Measurements from ENCODE around the gene C10orf67. TPM values are rescaled to one million over a fixed set of nuclear protein-coding genes. Genes with fewer than 3 reads are reported as not detected.
"Not testable (repeated sequence)": the region's sequence is repeated elsewhere in the genome, so short reads cannot be mapped to it uniquely, and the experiment has no call there.

Gene C10orf67
- total and polyA plus RNA-seq, 2 donors, result not detected

DNA sequence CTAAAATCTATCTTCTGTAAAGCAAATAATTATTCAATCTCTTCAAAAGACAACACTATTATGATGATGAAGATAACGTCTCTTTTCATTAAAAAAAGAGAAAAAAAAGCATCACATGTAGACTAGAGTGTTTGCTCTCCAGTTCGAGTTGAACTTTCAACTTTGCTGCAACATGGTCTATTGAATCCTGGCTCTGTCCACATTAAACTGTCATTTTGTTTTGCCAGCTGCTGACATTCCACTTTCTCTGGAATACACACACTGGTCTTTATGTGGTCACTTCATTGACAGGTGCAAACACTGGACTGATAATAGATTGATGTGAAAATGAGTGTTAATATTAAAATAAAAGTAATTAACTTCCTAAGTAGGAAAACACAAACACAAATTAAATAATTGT, 90.8 kb downstream of the C10orf67 start:
- Histone ChIP-seq H3K4me3 (ENCODE audit: low read depth, low read length) (no peak overlapping the region), H3K4me1 (ENCODE audit: insufficient read depth) (no peaks in the 10 kb centered on the region), H3K27ac (ENCODE audit: low read depth) (no peak overlapping the region), H3K36me3 (ENCODE audit: insufficient read depth) (peaks cover 1% of the 10 kb centered on the region)
- no peak for DNase-seq (ENCODE audit: extremely low spot score)
- WGBS, result 37% methylated on average over 2 of the region's 2 CpGs

DNA sequence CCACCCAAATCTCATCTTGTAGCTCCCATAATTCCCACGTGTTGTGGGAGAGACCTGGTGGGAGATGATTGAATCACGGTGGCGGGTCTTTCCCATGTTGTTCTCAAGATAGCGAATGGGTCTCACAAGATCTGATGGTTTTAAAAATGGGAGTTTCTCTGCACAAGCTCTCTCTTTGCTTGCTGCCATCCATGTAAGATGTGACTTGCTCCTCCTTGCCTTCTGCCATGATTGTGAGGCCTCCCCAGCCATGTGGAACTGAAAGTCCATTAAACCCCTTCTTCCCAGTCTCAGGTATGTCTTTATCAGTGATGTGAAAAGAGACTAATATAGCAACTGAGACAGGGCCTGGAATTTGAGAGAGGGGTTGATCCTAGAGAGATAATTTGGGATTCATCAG, 91.7 kb downstream of the C10orf67 start:
- H3K4me1 ChIP-seq (ENCODE audit: insufficient read depth); H3K4me3 ChIP-seq (ENCODE audit: low read depth, low read length); DNase-seq (ENCODE audit: extremely low spot score); H3K27ac ChIP-seq (ENCODE audit: low read depth); H3K36me3 ChIP-seq (ENCODE audit: insufficient read depth): not testable (repeated sequence)
- 90% methylated on average over 4 of the region's 4 CpGs for WGBS

DNA sequence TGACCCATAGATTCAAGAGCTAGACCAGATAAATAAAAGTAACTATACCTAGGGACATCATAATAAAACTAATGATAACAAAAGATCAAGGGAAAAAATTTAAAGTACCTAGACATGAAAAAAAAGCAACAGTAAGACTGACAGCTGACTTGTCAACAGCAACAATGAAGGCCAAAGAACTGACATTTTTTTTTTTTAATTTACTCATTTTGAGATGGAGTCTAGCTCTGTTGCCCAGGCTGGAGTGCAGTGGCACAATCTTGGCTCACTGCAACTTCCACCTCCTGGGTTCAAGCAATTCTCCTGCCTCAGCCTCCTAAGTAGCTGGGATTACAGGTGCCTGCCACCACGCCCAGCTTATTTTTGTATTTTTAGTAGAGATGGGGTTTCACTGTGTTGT, 102.8 kb downstream of the C10orf67 start:
- H3K4me3 ChIP-seq (ENCODE audit: low read depth, low read length); H3K36me3 ChIP-seq (ENCODE audit: insufficient read depth); DNase-seq (ENCODE audit: extremely low spot score); H3K4me1 ChIP-seq (ENCODE audit: insufficient read depth); H3K27ac ChIP-seq (ENCODE audit: low read depth): not testable (repeated sequence)
- WGBS, result 77% methylated on average over 1 of the region's 1 CpG

DNA sequence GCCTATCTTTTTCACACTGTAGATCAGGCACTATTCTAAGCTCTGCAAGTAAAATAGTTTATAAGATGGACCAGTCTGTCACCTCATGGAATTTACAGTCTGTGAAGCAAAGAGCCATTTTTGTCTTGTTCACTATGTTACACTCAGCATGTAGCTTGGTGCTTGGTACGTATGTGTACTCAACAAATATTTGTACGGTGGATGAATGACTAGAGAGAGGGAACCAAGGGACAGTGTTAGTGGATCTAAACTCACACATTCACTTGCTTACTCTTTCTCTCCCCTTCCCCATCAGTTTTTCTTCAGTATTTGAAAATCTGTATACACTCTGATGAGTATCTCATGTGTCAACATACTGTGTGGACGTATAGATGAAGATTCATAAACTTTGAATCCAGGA, 106.6 kb downstream of the C10orf67 start:
- DNase-seq (ENCODE audit: extremely low spot score), result no peak
- WGBS, result 57% methylated on average over 3 of the region's 3 CpGs
- Histone ChIP-seq H3K4me3 (ENCODE audit: low read depth, low read length) (no peak overlapping the region), H3K4me1 (ENCODE audit: insufficient read depth) (no peaks in the 10 kb centered on the region), H3K36me3 (ENCODE audit: insufficient read depth) (no peaks in the 10 kb centered on the region), H3K27ac (ENCODE audit: low read depth) (no peak overlapping the region)

DNA sequence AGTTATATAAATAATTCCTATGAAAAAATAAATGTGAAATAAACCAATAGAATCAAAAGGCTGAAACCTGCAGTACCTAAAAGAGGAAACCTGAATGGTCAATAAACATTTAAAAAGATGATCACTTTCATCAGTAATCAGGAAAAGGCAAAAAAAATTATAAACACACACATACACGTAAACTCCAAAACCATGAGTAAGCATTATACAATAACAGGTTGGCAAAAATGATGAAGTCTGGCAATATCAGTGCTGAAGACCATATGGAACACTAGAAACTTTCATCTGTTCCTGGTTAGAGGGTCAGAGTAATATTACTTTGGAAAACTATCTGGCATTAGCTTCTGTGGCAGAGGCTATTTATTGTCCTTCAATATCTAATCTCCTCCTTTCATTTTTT, 114.0 kb downstream of the C10orf67 start:
- DNase-seq (ENCODE audit: extremely low spot score), result no peak
- Histone ChIP-seq H3K4me1 (ENCODE audit: insufficient read depth) (no peaks in the 10 kb centered on the region), H3K36me3 (ENCODE audit: insufficient read depth) (no peaks in the 10 kb centered on the region), H3K27ac (ENCODE audit: low read depth) (no peak overlapping the region), H3K4me3 (ENCODE audit: low read depth, low read length) (no peak overlapping the region)
- 78% methylated on average over 1 of the region's 1 CpG for WGBS

DNA sequence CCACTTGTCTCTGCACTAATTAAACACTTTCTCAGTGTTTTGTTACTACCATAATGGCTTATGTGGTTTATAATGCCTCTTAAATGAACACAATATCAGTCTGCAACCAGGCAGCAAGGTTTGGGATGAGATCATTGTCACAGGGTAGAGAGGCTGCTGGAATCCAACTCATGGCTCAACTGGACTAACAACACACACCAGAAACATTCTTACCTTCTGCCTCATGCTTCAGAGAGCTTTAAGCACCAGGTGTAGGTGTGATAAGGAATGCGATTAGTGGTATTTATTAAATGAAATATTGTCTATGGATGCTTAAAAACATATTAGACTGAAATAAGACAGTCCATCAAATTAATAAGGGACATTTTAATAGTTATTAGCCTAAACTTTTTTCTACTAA, 127.1 kb downstream of the C10orf67 start:
- H3K36me3 ChIP-seq (ENCODE audit: insufficient read depth), result no peaks in the 10 kb centered on the region
- 97% methylated on average over 1 of the region's 1 CpG for WGBS
- H3K4me1 ChIP-seq (ENCODE audit: insufficient read depth), result no peaks in the 10 kb centered on the region
- no peak overlapping the region for H3K27ac ChIP-seq (ENCODE audit: low read depth)
- no peak overlapping the region for H3K4me3 ChIP-seq (ENCODE audit: low read depth, low read length)
- no peak for DNase-seq (ENCODE audit: extremely low spot score)

DNA sequence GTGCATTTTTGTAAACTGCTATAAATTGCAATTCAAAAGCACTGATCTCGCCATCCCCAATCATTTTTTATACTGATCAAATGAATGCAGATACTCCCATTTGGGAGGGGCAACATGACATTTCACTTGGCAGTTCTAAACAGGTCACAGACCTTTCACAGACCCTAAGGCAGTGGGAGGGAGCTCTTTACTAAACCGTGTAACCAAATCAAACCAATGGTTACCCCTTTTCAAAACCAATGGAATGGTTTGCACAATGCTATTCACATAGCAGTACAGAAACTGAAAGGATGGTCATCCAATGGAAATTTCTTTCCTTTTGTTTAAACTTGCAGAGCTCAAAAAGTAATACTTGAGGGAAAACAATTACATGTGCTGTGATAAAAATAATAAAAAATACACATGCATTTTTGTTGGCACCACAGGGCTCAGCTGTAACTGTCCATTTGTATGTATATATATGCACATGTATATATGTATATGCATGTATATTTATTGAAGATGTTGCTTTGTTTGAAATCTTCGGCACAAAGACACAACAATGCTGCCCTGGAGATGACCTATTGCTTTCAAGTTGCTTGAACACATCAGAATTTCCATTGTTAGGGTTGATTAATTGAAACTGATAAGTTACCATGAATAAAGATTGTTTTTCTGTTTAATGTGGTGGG, 138.5 kb downstream of the C10orf67 start:
- Histone ChIP-seq H3K36me3 (ENCODE audit: insufficient read depth) (no peaks in the 10 kb centered on the region), H3K4me1 (ENCODE audit: insufficient read depth) (no peaks in the 10 kb centered on the region), H3K27ac (ENCODE audit: low read depth) (no peak overlapping the region), H3K4me3 (ENCODE audit: low read depth, low read length) (no peak overlapping the region)
- 37% methylated on average over 3 of the region's 3 CpGs for WGBS
- no peak for DNase-seq (ENCODE audit: extremely low spot score)

DNA sequence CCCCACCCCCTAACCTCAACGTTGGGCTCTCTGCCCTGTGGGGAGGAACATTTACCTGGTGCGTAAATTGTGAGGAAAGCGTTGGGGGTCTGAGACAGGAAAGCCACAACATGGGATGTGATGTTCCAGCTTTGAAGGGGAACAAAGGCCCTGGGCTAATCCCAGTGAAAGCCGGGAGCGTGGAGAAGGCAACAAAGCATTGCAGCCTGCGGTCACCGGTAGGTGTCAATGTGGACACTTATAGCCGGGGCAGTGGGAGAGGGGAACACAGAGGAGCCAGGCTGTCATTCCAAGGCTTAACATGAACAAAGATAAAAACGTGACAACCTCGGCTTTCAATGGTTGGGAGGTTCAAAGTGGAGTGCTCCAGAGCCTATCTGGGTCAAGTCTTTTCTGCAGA, 139.8 kb downstream of the C10orf67 start:
- 3% methylated on average over 10 of the region's 10 CpGs for WGBS
- DNase-seq (ENCODE audit: extremely low spot score), result no peak
- no peak overlapping the region for H3K27ac ChIP-seq (ENCODE audit: low read depth)
- no peak overlapping the region for H3K4me3 ChIP-seq (ENCODE audit: low read depth, low read length)
- no peaks in the 10 kb centered on the region for H3K36me3 ChIP-seq (ENCODE audit: insufficient read depth)
- no peaks in the 10 kb centered on the region for H3K4me1 ChIP-seq (ENCODE audit: insufficient read depth)

DNA sequence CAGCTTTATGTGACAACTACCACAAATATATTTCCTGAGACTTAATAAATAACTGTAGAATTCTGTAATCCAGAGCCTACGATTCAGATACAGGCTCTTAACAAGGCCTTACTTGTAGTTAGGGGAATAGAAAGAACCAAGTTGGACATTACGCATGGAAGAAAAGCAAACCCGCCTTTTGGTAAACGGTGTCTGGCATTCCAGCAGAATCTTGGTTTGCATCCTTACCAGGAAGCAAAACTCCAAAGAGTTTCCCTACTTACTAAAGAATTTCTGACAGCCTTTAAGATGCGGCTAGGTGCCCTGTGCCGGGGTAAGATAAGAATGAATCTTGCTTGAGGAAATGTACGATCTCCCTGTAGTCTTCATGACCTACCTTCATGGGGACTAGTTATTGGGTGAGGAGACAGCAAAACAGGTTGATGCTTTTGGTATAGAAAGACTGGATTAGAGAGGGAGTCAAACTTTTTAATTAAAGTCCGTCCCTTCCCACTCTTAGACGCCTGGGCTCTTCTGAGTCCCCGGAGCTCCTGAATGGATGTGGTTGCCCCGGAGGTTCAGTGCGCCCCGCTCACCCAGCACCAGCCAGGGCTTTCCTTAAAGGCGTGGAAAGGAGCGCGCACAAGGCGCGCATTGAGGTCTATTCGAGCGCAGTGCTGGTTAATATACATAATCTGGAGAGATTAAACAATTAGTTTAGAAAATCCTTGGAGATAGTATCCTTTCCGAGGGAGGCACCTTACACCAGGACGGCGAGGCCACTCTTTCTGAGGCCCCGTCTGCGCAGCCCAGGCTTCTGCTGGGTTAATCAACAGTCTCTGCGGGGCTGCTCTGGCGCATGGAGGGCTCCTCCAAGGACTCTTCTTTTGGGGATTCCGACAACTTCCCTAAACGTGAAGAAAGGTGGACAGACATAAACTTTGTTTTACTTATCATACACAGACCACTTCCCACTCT, 140.9 kb downstream of the C10orf67 start:
- no peaks in the 10 kb centered on the region for H3K4me1 ChIP-seq (ENCODE audit: insufficient read depth)
- no peak for DNase-seq (ENCODE audit: extremely low spot score)
- no peak overlapping the region for H3K4me3 ChIP-seq (ENCODE audit: low read depth, low read length)
- H3K36me3 ChIP-seq (ENCODE audit: insufficient read depth), result no peaks in the 10 kb centered on the region
- H3K27ac ChIP-seq (ENCODE audit: low read depth), result no peak overlapping the region
- WGBS, result 11% methylated on average over 29 of the region's 29 CpGs

DNA sequence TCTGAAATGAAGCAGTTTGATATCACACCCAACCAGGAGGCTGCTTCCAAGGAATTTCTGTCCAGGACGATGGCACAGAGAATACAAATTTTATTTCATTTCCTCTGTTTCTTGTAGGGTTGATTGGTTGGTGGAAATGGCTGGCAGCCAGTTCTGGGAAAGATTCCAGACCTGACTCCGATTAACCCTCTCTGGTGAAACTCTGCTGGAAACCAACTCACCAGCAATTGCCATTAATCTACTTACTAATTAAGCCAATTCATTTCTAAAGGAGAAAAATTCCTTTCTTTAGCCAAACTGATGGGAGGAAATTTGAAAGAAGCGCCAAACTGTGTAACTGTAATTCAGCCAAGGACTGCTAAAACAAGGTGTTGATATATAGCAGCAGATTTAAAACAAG, 141.8 kb downstream of the C10orf67 start:
- no peak for DNase-seq (ENCODE audit: extremely low spot score)
- H3K4me1 ChIP-seq (ENCODE audit: insufficient read depth), result no peaks in the 10 kb centered on the region
- WGBS, result 2% methylated on average over 3 of the region's 3 CpGs
- H3K36me3 ChIP-seq (ENCODE audit: insufficient read depth), result no peaks in the 10 kb centered on the region
- H3K4me3 ChIP-seq (ENCODE audit: low read depth, low read length), result no peak overlapping the region
- H3K27ac ChIP-seq (ENCODE audit: low read depth), result no peak overlapping the region

DNA sequence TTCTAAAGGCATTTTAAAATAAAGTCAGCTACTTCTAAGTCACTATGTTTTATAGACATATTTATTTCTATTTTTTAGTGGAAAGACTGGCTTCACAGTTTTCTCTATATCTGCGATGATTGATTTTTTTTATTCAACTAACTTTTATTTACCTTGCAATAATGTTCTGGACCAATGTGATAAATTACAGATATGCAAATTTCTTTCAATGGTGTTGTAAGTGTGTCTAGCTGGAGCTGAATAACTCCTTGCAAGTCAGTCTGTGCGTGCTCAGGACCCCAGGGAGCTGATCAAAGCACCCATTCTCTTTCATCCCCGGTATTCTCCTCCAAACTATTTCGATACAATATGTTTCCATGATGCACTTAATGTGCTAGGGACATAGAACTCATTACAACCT, 142.8 kb downstream of the C10orf67 start:
- H3K36me3 ChIP-seq (ENCODE audit: insufficient read depth), result no peaks in the 10 kb centered on the region
- DNase-seq (ENCODE audit: extremely low spot score), result no peak
- H3K4me3 ChIP-seq (ENCODE audit: low read depth, low read length), result no peak overlapping the region
- WGBS, result 8% methylated on average over 4 of the region's 4 CpGs
- H3K4me1 ChIP-seq (ENCODE audit: insufficient read depth), result no peaks in the 10 kb centered on the region
- H3K27ac ChIP-seq (ENCODE audit: low read depth), result no peak overlapping the region

DNA sequence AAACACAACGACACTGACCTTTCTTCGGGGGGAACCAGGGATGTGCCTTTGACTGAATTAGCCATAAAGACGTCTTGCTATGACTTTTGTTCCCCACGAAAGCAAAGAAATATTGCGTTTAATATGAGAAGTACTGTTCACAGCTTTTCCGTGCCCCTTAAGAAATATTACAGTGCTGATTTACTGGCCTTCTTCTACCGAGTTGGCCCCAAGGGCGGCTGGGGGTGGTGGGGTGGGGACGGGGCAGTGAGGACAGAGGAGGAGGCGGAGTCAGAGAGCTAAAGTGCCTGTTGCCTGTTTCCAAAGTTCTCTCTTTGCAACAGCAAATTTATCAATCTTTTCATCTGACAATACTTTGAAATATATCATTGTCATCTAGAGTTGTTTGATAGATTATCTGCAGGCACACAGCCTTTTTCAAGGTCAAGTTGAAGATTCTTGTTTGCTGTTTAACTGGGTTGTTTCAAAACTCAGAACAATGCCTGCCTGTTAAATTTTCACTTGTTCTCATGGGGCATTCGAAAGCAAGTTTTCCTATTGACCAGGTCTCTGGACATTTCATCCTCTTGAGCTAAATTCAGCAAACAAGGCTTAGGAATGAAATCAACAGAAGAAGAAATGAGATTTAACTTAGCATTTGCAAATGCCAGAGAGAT, 143.5 kb downstream of the C10orf67 start:
- no peak for DNase-seq (ENCODE audit: extremely low spot score)
- H3K27ac ChIP-seq (ENCODE audit: low read depth), result no peak overlapping the region
- 3% methylated on average over 11 of the region's 11 CpGs for whole genome bisulfite sequencing
- no peak overlapping the region for H3K4me3 ChIP-seq (ENCODE audit: low read depth, low read length)
- H3K4me1 ChIP-seq (ENCODE audit: insufficient read depth), result no peaks in the 10 kb centered on the region
- no peaks in the 10 kb centered on the region for H3K36me3 ChIP-seq (ENCODE audit: insufficient read depth)

DNA sequence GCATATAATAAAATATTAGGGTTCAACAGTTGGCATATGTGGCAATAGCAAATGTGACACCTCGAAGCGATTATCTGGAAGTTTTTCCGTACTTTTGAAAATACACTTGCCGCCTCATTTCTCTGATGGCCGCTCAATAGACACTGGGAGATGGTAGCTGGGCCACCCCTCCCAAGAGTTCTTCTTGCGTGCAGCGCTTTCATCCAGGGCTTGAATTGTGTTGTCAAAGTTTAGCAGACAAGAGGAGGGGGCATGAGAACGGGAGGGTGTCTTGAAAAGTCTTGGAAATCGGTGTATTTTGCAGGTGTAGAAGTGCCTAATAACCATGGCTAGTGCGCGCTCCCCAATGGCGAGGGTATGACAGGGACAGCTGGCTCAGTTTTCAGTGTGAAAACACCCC, 144.0 kb downstream of the C10orf67 start:
- 4% methylated on average over 12 of the region's 12 CpGs for whole genome bisulfite sequencing
- no peaks in the 10 kb centered on the region for H3K4me1 ChIP-seq (ENCODE audit: insufficient read depth)
- H3K36me3 ChIP-seq (ENCODE audit: insufficient read depth), result no peaks in the 10 kb centered on the region
- no peak for DNase-seq (ENCODE audit: extremely low spot score)
- H3K27ac ChIP-seq (ENCODE audit: low read depth), result no peak overlapping the region
- H3K4me3 ChIP-seq (ENCODE audit: low read depth, low read length), result no peak overlapping the region

All from urinary bladder (tissue), 4 donors.